Stimulated activated CD4-positive, alpha-beta T cell treated with anti-CD3 and anti-CD28 coated beads, Interleukin-12 subunit alpha, Interleukin-12 subunit beta, amount 100 ng/mL, for 48 hours (primary cell): ENCODE results near the gene ADGRF1.
"Not testable (repeated sequence)": the region's sequence is repeated elsewhere in the genome, so short reads cannot be mapped to it uniquely, and the experiment has no call there.

ENCODE experiments used
- DNase-seq, 3 donors: peaks; one replicate each; pipeline ENCODE4 v3.0.0-alpha.2; 2020; ENCODE audit warnings: low read depth in 2 of 3, low spot score in 1 of 3

Gene ADGRF1

DNA sequence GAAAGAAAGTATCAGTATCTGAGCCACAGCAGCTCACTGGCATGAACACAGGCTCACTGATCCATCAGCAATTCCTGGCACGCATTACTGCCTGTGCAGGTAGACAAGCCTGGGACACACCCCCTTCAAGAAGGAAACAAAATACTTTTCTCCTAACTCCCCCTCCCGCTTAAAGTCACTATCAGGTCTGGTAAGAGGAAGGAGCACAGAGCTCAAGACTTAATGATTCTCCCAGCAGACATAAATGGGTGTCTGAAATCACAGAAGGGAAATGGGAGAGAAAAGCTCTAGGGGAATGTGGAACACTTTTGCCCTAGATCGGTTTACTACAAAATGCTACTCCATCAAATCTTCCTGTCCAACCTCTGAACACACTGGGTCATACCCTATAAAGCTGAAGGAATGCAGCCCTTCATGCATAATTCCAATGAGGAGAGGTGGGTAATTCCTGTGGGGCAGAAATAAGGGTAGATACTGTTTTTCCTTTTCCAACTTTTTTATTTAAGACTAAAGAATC lies at the start of gene ADGRF1:
TSS of gene ADGRF1 (minus strand) at position 58 of the 517 bp plus-strand sequence. CDS start 13,271 bp downstream, outside the sequence.
- no peak for DNase-seq

- DNase-seq, result no peak
These were observed 48.7 kb upstream of the ADGRF1 start for GRCh38 chr6:47090881-47091280.

- DNase-seq, result not testable (repeated sequence)
These were observed 47.3 kb upstream of the ADGRF1 start for GRCh38 chr6:47089473-47089872.

GRCh38 chr6:47086051-47086770 lies 44.1 kb upstream of the ADGRF1 start:
- no peak for DNase-seq

DNA sequence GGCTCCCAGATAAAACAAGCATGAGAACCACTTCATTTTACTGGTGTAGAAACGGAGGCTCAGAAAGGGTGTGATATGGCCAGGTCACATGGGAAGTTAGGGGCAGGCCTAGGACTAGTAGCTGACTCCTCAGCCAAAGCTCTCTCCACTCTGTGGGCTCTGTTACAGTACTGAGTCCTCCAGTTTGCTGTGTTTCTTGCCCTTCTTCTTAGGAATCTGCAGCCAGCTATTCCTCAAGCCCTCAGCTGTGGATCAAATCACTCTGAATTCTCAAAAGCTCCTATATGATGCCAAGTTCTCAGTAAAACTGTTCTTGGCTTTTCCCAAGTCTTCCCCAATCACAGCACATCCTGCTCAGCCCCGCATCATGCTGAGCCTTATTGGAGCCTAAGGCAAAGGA lies 42.5 kb upstream of the ADGRF1 start:
- no peak for DNase-seq

DNA sequence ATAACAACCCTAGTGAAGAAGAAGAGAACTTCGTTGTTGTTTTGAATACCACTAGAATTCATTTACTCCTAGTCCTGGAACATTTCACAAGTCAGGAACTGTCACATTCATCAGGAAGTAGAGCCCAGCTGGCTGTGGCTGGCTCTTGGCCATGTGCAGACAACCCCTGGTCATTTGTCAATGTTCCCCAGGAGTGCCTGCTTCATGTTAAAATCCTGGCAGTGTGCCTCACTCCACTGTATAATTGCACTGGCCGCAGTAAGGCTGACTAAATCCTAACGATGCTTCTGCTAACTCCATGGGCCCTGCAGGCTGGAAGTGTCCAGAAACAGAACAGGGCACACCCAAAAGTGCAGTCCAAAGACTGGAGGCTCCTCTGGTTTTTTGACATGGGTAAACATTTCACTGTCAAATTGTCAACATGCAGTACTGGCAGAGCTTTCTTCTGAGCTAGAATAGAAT lies 41.5 kb upstream of the ADGRF1 start:
- DNase-seq, result no peak

DNA sequence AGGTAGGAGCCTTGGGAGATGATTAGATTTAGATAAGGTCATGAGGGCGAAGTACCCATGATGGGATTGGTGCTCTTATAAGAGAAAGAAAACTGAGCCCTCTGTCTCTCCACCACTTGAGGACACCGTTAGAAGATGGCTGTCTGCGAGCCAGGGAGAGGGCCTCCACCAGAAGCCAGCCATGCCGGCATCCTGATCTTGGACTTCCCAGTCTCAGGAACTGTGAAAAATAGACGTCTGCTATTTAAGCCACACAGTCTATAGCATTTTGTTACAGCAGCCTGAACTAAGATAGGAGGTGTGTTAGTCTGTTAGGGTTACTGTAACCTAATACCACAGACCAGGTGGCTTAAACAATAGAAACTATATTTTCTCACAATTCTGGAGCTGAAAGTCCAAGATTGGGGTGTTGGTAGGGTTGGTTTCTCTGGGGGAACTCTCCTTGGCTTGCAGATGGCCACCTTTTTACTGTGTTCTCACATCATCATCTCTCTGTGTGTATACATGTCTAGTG lies 38.0 kb upstream of the ADGRF1 start:
- no peak for DNase-seq

- DNase-seq, result no peak
These were observed 37.5 kb upstream of the ADGRF1 start for GRCh38 chr6:47079638-47080037.

GRCh38 chr6:47078991-47079390 lies 36.9 kb upstream of the ADGRF1 start:
- no peak for DNase-seq

DNA sequence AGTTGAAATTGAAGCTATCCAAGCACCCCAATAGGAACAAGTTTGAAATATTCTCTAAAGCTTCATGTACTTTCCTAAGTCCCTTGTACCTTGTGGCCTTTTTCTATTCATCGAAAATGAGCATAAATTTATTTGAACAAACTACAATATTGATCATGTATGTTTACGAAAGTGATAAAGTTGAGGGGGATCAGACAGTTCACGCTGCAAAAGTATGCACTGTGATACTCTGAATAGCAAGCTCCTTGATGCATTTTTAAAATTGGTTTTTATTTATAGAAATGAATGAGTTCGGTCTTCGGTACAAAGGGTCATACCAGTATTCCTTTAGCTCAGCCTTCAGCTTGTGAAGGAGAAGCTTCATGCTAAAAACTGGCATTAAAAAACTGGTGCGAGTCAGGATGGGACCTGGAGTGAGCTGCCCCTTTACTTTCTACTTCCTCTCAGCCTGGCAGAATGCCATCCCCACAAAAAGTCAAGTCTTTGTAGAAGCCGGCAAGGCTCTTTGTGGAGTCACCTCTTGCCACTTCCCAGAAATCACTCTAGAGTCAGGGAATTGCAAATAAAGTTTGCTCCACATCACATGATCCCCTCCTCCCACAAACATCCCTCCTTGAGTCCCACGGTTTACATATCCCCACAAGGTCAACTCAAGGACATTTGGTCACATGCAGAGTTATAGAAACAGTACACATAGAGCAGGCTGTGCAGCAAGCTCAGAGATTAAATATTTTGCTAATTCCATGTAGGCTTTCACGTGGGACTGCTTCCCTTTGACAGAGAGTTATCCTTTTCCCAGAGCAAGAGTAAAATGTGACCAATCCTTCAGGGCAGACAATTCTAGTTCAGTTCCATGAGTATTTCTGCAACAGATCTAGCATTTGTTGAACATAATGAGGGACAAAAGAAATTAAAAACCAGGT lies 34.6 kb upstream of the ADGRF1 start:
- DNase-seq, result no peak

- DNase-seq, result no peak
These were observed 33.7 kb upstream of the ADGRF1 start for GRCh38 chr6:47075741-47076421.

DNA sequence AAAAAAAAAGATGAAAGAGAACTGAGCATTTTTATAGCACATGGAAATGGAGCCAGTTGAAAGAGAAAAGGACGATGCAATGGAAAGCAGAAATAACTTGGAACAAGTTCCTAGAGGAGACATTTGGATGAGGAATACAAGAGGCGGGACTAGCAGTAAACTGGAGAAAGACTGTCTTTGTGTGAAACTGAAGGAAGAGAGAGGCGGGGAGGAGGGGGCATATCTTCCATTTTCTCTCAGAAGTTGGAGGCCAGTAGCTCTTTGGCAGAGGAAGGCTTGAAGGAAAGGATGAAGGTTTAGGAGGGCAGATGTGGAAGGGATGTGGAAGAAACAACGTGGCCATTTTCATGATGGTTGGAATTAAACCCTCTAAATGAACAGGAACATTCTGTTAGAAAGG lies 33.0 kb upstream of the ADGRF1 start:
- DNase-seq, result no peak

DNA sequence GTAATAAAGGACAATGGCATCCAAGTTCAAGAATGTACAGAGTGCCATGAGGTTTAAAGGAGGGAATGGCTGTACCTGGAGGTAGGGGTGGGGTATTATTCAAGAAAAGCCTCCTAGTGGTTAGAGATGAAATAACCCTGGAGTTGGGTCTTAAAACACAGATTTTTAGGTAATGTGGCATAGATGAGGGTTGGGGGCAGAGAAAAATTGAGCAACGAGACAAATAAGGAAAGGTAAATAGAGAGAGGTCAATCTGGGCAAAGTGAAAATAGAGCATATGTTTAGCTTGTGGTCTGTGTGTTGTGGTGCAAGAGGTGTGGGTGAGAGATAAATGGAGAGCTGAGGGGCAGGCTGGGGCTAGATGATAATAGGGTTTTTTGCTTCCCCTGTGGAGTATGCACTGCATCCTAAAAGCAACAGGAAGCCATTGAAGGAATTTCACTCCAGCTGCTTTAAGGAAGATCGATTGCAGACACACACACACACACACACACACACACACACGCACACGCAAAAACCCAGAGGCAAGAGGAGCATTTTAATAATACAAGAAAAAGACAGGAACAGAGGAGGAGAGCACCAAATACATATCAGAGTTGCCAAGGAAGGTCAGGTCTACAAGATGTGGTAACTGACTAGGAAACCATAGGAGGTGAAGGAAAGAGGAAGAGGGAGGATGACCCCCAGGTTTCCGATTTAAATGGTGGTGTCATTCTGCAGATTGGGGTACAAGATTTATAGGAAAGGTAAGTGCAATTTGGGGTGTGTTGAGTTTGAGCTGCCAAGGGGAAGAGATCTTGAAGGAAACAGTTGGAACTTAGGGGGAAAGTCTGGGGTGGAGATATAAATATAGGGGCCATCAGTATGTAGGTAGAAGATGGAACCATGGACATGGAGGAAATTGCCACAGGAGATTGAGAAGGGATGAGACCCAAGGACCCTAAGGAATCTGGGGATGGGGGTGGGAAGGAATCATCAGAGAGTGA lies 31.3 kb upstream of the ADGRF1 start:
- no peak for DNase-seq

- no peak for DNase-seq
These were observed 30.5 kb upstream of the ADGRF1 start for GRCh38 chr6:47072667-47073066.

DNA sequence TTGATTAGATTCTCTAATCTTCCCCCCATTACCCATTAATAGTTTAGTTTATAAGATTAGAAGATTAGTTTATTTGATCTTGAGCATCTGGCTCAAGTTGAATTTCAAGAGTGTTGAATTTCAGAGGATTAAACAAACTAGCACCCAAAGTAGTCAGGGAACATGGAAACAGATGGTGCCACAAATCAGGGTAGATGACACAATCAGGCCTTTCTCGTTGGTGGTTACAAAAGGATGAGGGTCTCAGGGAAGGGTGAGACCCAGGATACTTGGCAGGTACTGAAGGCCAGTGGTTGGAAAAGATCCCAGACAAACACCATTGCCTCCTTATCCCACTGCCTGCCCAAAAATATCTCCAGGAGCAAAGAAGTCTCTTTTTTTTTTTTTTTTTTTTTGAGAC lies 29.5 kb upstream of the ADGRF1 start:
- no peak for DNase-seq

DNA sequence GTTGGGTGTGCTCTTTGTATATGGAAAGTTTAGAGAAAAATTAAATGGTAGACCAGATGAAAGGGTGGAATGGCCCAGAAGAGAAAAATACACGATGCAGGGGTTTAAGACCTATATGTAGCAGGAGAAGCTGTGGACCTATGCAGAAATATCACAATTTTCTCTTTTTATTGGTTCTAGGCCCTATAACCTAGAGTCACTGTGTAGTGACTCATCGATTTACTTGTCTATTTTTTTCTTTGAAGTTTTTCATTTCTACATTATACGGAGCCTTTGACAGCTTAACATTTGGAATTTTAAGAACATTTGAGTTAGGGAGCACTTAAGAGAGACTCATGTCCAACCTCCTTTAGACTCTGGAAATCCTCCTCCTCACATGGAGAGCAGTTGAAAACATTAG lies 28.3 kb upstream of the ADGRF1 start:
- no peak for DNase-seq

DNA sequence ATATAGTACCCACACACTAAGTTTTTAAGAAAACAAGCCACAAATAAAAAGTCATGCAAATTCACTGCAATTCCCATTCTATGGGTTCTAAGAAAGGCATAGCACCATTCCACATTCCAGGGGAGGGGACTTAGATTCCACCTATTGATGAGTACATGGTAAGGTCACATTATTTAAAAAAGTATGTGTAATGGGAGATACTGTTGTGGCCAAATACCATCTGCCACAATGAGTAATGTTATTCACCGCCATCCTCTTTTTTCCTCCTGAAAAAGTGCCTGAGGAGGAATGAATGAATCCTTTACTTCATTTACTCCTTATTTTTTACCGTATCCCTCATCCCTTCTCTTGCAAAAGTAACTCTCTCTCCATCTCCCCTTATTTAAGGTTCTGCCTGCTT lies 27.0 kb upstream of the ADGRF1 start:
- no peak for DNase-seq

DNA sequence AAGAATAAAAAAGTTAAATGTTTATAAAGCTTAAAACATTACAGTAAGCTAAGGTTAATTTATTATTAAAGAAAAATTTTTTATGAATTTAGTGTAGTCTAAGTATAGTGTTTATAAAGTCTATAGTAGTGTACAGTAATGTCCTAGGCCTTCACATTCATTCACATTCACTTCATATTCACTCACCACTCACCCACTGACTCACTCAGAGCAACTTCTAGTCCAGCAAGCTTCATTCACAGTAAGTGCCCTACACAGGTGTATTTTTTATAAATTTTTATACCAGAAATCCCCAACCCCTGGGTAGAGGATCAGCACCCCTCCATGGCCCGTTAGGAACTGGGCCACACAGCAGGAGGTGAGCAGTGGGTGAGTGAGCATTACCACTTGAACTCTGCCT lies 24.3 kb upstream of the ADGRF1 start:
- DNase-seq, result no peak

DNA sequence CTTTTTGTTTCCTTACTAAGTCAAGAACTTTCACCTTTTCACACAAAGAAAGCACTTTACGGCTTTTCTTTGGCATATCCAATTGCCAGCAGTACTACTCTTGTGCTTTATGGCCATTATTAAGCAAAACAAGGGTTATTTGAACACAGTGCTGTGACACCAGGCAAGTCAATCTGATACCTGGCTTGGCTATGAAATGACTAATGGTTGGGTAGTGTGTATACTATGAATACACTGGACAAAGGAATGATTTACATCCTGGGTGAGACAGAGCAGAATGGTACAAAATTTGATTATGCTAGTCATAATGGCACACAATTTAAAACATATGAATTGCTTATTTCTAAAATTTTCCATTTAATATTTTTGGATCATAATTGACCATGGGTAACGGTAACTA lies 22.1 kb upstream of the ADGRF1 start:
- DNase-seq, result no peak

DNA sequence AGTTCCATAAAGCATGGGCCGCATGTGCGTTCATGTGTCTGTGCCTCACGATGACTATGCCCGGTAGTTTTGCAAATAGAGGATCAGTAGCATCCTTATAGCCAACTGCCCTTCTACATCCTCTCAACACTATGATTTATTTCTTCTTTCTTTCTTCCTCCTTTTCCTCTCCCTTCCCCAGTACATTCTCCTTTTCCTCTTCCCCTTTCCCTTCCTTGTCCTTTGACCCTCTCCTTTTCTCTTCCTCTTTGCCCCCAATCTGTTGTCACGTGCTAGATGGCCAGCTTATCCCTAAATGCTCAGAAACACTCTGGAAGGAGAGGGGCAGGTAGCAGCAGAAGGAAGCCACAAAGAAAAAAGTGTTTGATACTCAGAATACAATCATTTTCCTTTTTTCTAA lies 20.2 kb upstream of the ADGRF1 start:
- no peak for DNase-seq
